WTC11 (cell line): Measurements from ENCODE around the gene SLC1A7. TPM values are rescaled to one million over a fixed set of nuclear protein-coding genes. Genes with fewer than 3 reads are reported as not detected.

ENCODE experiments used
- ATAC-seq: fragments of 200-7000 bp; cut with Tn5 transposase; 2 replicates; pipeline ENCODE4 v1.10.0; 2021; ENCODE audit warnings: mild to moderate bottlenecking, moderate library complexity
- CTCF ChIA-PET: fragments of 300-600 bp; sonication (Branson Sonifier 250); formaldehyde crosslinking; loops from one replicate; lab custom pipeline; 2021; ENCODE audit warnings: antibody characterized with exemption; lab: Charles Lee
- POLR2A ChIA-PET: fragments of 350-600 bp; sonication (Branson Sonifier 250); formaldehyde crosslinking; loops from one replicate; lab custom pipeline; 2021; ENCODE audit warnings: antibody characterized with exemption; lab: Charles Lee
- DNase-seq: peaks from one replicate; pipeline ENCODE4 v3.0.0; 2021; ENCODE audit warnings: low spot score
- H3K27ac Mint-ChIP-seq: 2 replicates; pipeline ENCODE4 v1.8.0; 2021; ENCODE audit warnings: mixed read lengths
- H3K27me3 Mint-ChIP-seq: 2 replicates; pipeline ENCODE4 v1.8.0; 2021; ENCODE audit warnings: low read depth, mild to moderate bottlenecking, moderate library complexity, mixed read lengths
- H3K36me3 Mint-ChIP-seq: 2 replicates; pipeline ENCODE4 v1.8.0; 2021; ENCODE audit warnings: mixed read lengths
- H3K4me1 Mint-ChIP-seq: 2 replicates; pipeline ENCODE4 v1.8.0; 2022; ENCODE audit warnings: mixed read lengths
- H3K4me3 Mint-ChIP-seq: 2 replicates; pipeline ENCODE4 v1.8.0; 2021; ENCODE audit warnings: mild to moderate bottlenecking, moderate library complexity, mixed read lengths
- H3K9me3 Mint-ChIP-seq: 2 replicates; pipeline ENCODE4 v1.8.0; 2021; ENCODE audit warnings: mixed read lengths
- CBFB ChIP-seq: sonication (generic); formaldehyde crosslinking; IDR thresholded peaks from 2 replicates; pipeline ENCODE4 v1.8.1; 2022; ENCODE audit warnings: mild to moderate bottlenecking, low read depth, missing genetic modification reagents
- ELF4 ChIP-seq: sonication (generic); formaldehyde crosslinking; IDR thresholded peaks from 2 replicates; pipeline ENCODE4 v1.8.1; 2022; ENCODE audit warnings: low read depth, mild to moderate bottlenecking, moderate library complexity, missing genetic modification reagents
- ETV6 ChIP-seq: sonication (generic); formaldehyde crosslinking; IDR thresholded peaks from 2 replicates; pipeline ENCODE4 v1.8.1; 2022; ENCODE audit warnings: mild to moderate bottlenecking, missing genetic modification reagents
- GABPB1 ChIP-seq: sonication (generic); formaldehyde crosslinking; IDR thresholded peaks from 2 replicates; pipeline ENCODE4 v1.8.1; 2023; ENCODE audit warnings: mild to moderate bottlenecking, missing genetic modification reagents
- GRHL2 ChIP-seq: fragments of 250-450 bp; sonication (Bioruptor Pico); IDR thresholded peaks from 2 replicates; pipeline ENCODE4 v1.8.0; 2022; ENCODE audit warnings: mild to moderate bottlenecking, moderate library complexity; ENCODE audit not compliant: insufficient replicate concordance, severe bottlenecking
- JAZF1 ChIP-seq: fragments of 250-450 bp; sonication (Bioruptor Pico); IDR thresholded peaks from 2 replicates; pipeline ENCODE4 v1.9.0; 2021; ENCODE audit warnings: moderate library complexity, mild to moderate bottlenecking, inconsistent platforms
- NFATC4 ChIP-seq: fragments of 250-450 bp; sonication (Bioruptor Pico); IDR thresholded peaks from 2 replicates; pipeline ENCODE4 v1.9.0; 2021; ENCODE audit warnings: mild to moderate bottlenecking
- SMAD4 ChIP-seq: sonication (generic); formaldehyde crosslinking; IDR thresholded peaks from 2 replicates; pipeline ENCODE4 v1.8.0; 2022; ENCODE audit warnings: mild to moderate bottlenecking, missing genetic modification reagents
- ZNF121 ChIP-seq: sonication (generic); formaldehyde crosslinking; IDR thresholded peaks from 2 replicates; pipeline ENCODE4 v1.8.0; 2023; ENCODE audit warnings: missing genetic modification reagents
- ZNF138 ChIP-seq: sonication (generic); formaldehyde crosslinking; conservative IDR thresholded peaks from 2 replicates; pipeline ENCODE4 v1.8.1; 2022; ENCODE audit warnings: mild to moderate bottlenecking, moderate library complexity, missing genetic modification reagents
- ZNF232 ChIP-seq: sonication (generic); formaldehyde crosslinking; IDR thresholded peaks from 2 replicates; pipeline ENCODE4 v1.8.0; 2022; ENCODE audit warnings: mild to moderate bottlenecking, missing genetic modification reagents
- ZNF263 ChIP-seq: sonication (generic); formaldehyde crosslinking; IDR thresholded peaks from 2 replicates; pipeline ENCODE4 v1.8.1; 2022; ENCODE audit warnings: low read depth, mild to moderate bottlenecking, moderate library complexity, missing genetic modification reagents
- ZNF317 ChIP-seq: sonication (generic); formaldehyde crosslinking; IDR thresholded peaks from 2 replicates; pipeline ENCODE4 v1.8.1; 2023; ENCODE audit warnings: low read depth, mild to moderate bottlenecking, moderate library complexity, missing genetic modification reagents, borderline replicate concordance
- total RNA-seq: library from RNA; stranded (reverse); gene quantifications from 3 replicates; pipeline ENCODE4 v1.2.3, GENCODE V29; 2021
- TF ChIP-seq, protein P1 (sequence below): sonication (generic); formaldehyde crosslinking; IDR thresholded peaks from 2 replicates; pipeline ENCODE4 v1.8.1; 2023; ENCODE audit warnings: mild to moderate bottlenecking, missing genetic modification reagents, moderate library complexity
- TF ChIP-seq, protein P2 (sequence below): sonication (generic); formaldehyde crosslinking; IDR thresholded peaks from 2 replicates; pipeline ENCODE4 v1.8.0; 2022; ENCODE audit warnings: missing genetic modification reagents
- TF ChIP-seq, protein P3 (sequence below): fragments of 250-450 bp; sonication (Bioruptor Pico); IDR thresholded peaks from 2 replicates; pipeline ENCODE4 v1.9.0; 2021; ENCODE audit warnings: mild to moderate bottlenecking
- TF ChIP-seq, protein P4 (sequence below): sonication (generic); formaldehyde crosslinking; IDR thresholded peaks from 2 replicates; pipeline ENCODE4 v1.8.0; 2023; ENCODE audit warnings: missing genetic modification reagents

The SLC1A7 gene
- total RNA-seq, 1 experiment from 2014 or later: not detected

DNA sequence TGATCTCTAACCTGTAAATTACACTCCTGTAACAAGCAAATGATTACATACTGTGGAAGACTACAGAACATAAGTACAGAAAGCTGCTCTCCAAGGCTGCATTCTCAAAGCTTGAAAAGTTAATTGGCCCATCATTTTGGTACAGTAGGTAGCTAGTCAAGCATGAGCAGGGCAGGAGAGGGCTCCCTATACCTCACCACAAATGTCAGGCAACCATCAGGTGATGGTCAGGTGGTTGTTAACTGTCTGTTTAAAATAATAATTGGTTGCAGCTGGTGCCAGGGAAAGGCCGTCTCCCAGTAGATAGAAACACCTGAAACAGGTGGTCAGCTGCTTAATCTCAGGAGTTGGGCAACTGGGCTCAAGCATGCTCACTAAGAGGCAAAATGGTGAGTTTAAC lies 13.1 kb upstream of the SLC1A7 start:
- TF ChIP-seq, protein P1, sequence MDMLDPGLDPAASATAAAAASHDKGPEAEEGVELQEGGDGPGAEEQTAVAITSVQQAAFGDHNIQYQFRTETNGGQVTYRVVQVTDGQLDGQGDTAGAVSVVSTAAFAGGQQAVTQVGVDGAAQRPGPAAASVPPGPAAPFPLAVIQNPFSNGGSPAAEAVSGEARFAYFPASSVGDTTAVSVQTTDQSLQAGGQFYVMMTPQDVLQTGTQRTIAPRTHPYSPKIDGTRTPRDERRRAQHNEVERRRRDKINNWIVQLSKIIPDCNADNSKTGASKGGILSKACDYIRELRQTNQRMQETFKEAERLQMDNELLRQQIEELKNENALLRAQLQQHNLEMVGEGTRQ: peak; percentile 32; the same call in 1 of the 2 replicates
- TF ChIP-seq GRHL2 (CRISPR knock-in tag): no peak
- Mint-ChIP-seq H3K4me1 (peaks cover 10% of the 10 kb centered on the region), H3K9me3 (no peaks in the 10 kb centered on the region), H3K36me3 (no peaks in the 10 kb centered on the region), H3K4me3 (no peak overlapping the region), H3K27ac (no peak overlapping the region), H3K27me3 (no peaks in the 10 kb centered on the region)
- DNase-seq (no peak), ATAC-seq (no peak)
- ChIA-PET POLR2A (no interaction called here), CTCF (interaction anchor here (0.8 to 1.7 kb wide), 6 partner anchors 18 to 469 kb away, joined by 3 to 9 read pairs (median 4); no protein-coding TSS in a partner anchor)

DNA sequence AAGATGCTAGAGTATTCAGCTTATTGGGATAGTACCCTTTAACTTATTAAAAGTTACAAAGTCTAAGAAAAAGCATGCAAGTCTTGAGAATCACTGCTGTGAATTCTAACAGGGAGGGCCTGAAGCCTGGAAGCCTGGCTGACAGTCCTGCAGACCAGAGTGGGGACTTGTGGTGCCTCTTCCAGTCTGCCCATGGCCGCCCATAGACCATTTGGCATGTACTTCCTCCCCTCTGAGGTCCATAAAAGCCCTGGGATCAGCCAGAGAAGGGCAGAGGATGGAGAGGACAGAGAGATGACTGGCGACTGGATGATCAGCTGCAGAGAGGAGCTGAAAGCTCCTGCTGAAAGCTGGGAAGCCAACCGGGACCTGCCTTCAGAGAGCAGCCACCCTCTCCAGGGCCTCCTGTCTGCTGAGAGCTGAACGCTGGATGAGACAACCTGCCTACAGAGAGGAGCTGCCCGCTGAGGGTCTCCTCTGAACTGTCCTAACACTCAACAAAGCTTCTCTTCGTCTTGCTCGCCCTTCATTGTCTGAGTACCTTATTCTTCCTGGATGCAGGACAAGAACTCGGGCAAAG lies 12.5 kb upstream of the SLC1A7 start:
- Mint-ChIP-seq H3K9me3 (no peaks in the 10 kb centered on the region), H3K4me3 (no peak overlapping the region), H3K27me3 (no peaks in the 10 kb centered on the region)
- POLR2A ChIA-PET: interaction anchor here (0.6 kb wide), 1 partner anchor 950 kb away, joined by 8 read pairs; no protein-coding TSS in a partner anchor
- no peak for DNase-seq
- TF ChIP-seq ZNF232 (CRISPR knock-in tag) (no peak), ZNF263 (no peak), ZNF317 (CRISPR knock-in tag) (no peak), ZNF121 (CRISPR knock-in tag) (no peak), NFATC4 (CRISPR knock-in tag) (no peak), CBFB (CRISPR knock-in tag) (no peak)
- TF ChIP-seq, protein P2, sequence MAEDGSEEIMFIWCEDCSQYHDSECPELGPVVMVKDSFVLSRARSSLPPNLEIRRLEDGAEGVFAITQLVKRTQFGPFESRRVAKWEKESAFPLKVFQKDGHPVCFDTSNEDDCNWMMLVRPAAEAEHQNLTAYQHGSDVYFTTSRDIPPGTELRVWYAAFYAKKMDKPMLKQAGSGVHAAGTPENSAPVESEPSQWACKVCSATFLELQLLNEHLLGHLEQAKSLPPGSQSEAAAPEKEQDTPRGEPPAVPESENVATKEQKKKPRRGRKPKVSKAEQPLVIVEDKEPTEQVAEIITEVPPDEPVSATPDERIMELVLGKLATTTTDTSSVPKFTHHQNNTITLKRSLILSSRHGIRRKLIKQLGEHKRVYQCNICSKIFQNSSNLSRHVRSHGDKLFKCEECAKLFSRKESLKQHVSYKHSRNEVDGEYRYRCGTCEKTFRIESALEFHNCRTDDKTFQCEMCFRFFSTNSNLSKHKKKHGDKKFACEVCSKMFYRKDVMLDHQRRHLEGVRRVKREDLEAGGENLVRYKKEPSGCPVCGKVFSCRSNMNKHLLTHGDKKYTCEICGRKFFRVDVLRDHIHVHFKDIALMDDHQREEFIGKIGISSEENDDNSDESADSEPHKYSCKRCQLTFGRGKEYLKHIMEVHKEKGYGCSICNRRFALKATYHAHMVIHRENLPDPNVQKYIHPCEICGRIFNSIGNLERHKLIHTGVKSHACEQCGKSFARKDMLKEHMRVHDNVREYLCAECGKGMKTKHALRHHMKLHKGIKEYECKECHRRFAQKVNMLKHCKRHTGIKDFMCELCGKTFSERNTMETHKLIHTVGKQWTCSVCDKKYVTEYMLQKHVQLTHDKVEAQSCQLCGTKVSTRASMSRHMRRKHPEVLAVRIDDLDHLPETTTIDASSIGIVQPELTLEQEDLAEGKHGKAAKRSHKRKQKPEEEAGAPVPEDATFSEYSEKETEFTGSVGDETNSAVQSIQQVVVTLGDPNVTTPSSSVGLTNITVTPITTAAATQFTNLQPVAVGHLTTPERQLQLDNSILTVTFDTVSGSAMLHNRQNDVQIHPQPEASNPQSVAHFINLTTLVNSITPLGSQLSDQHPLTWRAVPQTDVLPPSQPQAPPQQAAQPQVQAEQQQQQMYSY (CRISPR knock-in tag): no peak
- TF ChIP-seq, all 79 proteins: peak for 0
- H3K27ac Mint-ChIP-seq: no peak overlapping the region
- no peak for ATAC-seq
- CTCF ChIA-PET: interaction anchor here (1.0 to 1.7 kb wide), 5 partner anchors 17 to 468 kb away, joined by 3 to 9 read pairs (median 5); no protein-coding TSS in a partner anchor
- no peaks in the 10 kb centered on the region for H3K36me3 Mint-ChIP-seq
- peaks cover 10% of the 10 kb centered on the region for H3K4me1 Mint-ChIP-seq

DNA sequence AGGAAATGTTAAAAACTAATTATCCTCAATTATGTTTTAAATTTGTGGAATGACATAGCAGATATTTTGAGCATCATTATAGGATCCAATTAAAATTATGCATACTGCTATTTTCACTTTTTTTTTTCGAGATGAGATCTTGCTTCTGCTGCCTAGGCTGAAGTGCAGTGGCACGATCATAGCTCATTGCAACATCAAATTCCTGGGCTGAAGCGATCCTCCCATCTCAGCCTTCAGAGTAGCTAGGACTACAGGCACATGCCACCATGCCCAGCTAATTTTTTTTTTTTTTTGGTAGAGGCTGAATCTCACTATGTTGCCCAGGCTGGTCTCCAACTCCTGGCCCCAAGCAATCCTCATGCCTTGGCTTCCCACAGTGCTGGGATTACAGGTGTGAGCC lies 11.3 kb upstream of the SLC1A7 start:
- no peaks in the 10 kb centered on the region; the same call in 1 of the 2 replicates for H3K27me3 Mint-ChIP-seq
- TF ChIP-seq, protein P2 (CRISPR knock-in tag): no peak
- TF ChIP-seq JAZF1 (CRISPR knock-in tag) (no peak), ZNF138 (CRISPR knock-in tag) (no peak), GRHL2 (CRISPR knock-in tag) (no peak), ELF4 (CRISPR knock-in tag) (no peak), GABPB1 (CRISPR knock-in tag) (no peak), SMAD4 (CRISPR knock-in tag) (no peak), ETV6 (no peak)
- TF ChIP-seq, protein P3, sequence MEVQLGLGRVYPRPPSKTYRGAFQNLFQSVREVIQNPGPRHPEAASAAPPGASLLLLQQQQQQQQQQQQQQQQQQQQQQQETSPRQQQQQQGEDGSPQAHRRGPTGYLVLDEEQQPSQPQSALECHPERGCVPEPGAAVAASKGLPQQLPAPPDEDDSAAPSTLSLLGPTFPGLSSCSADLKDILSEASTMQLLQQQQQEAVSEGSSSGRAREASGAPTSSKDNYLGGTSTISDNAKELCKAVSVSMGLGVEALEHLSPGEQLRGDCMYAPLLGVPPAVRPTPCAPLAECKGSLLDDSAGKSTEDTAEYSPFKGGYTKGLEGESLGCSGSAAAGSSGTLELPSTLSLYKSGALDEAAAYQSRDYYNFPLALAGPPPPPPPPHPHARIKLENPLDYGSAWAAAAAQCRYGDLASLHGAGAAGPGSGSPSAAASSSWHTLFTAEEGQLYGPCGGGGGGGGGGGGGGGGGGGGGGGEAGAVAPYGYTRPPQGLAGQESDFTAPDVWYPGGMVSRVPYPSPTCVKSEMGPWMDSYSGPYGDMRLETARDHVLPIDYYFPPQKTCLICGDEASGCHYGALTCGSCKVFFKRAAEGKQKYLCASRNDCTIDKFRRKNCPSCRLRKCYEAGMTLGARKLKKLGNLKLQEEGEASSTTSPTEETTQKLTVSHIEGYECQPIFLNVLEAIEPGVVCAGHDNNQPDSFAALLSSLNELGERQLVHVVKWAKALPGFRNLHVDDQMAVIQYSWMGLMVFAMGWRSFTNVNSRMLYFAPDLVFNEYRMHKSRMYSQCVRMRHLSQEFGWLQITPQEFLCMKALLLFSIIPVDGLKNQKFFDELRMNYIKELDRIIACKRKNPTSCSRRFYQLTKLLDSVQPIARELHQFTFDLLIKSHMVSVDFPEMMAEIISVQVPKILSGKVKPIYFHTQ (CRISPR knock-in tag): no peak
- TF ChIP-seq, protein P4, sequence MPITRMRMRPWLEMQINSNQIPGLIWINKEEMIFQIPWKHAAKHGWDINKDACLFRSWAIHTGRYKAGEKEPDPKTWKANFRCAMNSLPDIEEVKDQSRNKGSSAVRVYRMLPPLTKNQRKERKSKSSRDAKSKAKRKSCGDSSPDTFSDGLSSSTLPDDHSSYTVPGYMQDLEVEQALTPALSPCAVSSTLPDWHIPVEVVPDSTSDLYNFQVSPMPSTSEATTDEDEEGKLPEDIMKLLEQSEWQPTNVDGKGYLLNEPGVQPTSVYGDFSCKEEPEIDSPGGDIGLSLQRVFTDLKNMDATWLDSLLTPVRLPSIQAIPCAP (CRISPR knock-in tag): no peak
- ChIA-PET CTCF (interaction anchor here (0.7 kb wide), 1 partner anchor 29 kb away, joined by 4 read pairs; no protein-coding TSS in a partner anchor), POLR2A (no interaction called here)
- H3K9me3 Mint-ChIP-seq: no peaks in the 10 kb centered on the region
- H3K4me3 Mint-ChIP-seq: no peak overlapping the region
- H3K36me3 Mint-ChIP-seq: no peaks in the 10 kb centered on the region
- H3K4me1 Mint-ChIP-seq: peaks cover 10% of the 10 kb centered on the region
- DNase-seq (no peak), ATAC-seq (no peak)
- no peak overlapping the region for H3K27ac Mint-ChIP-seq
